Measurements from ENCODE around the gene NDUFB7.

DNA sequence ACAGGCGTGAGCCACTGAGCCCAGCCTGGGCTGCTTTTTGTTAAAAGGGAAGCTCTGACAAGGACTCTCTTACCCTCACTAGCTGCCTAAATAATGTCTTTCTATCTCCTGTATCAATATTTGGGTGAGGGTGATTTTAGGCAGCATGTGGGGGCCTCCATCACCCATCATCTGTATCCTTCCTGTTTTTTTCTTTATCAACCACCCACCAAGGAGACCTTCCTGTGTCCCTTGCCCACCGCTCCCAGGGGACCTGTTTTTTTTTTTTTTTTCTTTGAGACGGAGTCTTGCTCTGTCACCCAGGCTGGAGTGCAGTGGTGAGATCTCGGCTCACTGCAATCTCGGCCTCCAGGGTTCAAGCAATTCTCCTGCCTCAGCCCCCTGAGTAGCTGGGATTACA is 5.4 kb upstream of the NDUFB7 start:
- TF ChIP-seq CTCF (IDR thresholded peaks at IDR 0.05) (no peak), REST (IDR thresholded peaks at IDR 0.05; ENCODE audit: low read depth, low read length) (no peak), RCOR1 (IDR thresholded peaks at IDR 0.05; ENCODE audit: low read length) (no peak), PBX3 (IDR thresholded peaks at IDR 0.05) (no peak), CHD2 (IDR thresholded peaks at IDR 0.05; ENCODE audit: low read length, partially characterized antibody) (no peak), POLR2AphosphoS5 (IDR thresholded peaks at IDR 0.05; ENCODE audit: low read depth, low read length) (no peak), RAD21 (IDR thresholded peaks at IDR 0.05; ENCODE audit: low read length) (no peak)
